Fibroblast of mammary gland (primary cell): ENCODE measurements around the gene KCNQ1.

Source experiments
- DNase-seq: peaks from one replicate; pipeline ENCODE4 v3.0.0-alpha.2; 2010; ENCODE audit warnings: low read depth
- H3K4me3 ChIP-seq: 2 replicates; pipeline ENCODE4 v1.5.1; 2011; ENCODE audit warnings: low read depth, mild to moderate bottlenecking, low read length, moderate library complexity; ENCODE audit not compliant: control insufficient read depth
- CTCF ChIP-seq: conservative IDR thresholded peaks from 2 replicates; pipeline ENCODE4 v1.5.1; 2011; ENCODE audit warnings: low read depth, low read length, inconsistent platforms; ENCODE audit not compliant: control insufficient read depth, insufficient read depth

Gene KCNQ1

GRCh38 chr11:2531987-2532703 lies 87.3 kb downstream of the KCNQ1 start:
- no peak for DNase-seq
- TF ChIP-seq CTCF, result no peak
- no peak overlapping the region for H3K4me3 ChIP-seq

GRCh38 chr11:2532704-2533586 lies 88.1 kb downstream of the KCNQ1 start:
- peak; percentile 81 for DNase-seq
- TF ChIP-seq CTCF, result peak; percentile 92
- no peak overlapping the region for H3K4me3 ChIP-seq

- H3K4me3 ChIP-seq, result no peak overlapping the region
Observed at GRCh38 chr11:2533587-2534133, 88.9 kb downstream of the KCNQ1 start.

GRCh38 chr11:2534134-2534956 lies 89.5 kb downstream of the KCNQ1 start:
- DNase-seq, result no peak

More at GRCh38 chr11:2533587-2534133, 88.9 kb downstream of the KCNQ1 start:
- peak; percentile 80 for DNase-seq
- no peak for TF ChIP-seq CTCF

GRCh38 chr11:2534957-2535672 lies 90.3 kb downstream of the KCNQ1 start:
- H3K4me3 ChIP-seq, result no peak overlapping the region
- TF ChIP-seq CTCF, result no peak
- no peak for DNase-seq

More at GRCh38 chr11:2534134-2534956, 89.5 kb downstream of the KCNQ1 start:
- TF ChIP-seq CTCF, result no peak
- no peak overlapping the region for H3K4me3 ChIP-seq
